Endothelial cell of umbilical vein (primary cell): ENCODE data around the gene SLC5A11. TPM values are rescaled to one million over a fixed set of nuclear protein-coding genes. Genes with fewer than 3 reads are reported as not detected.

ENCODE experiments used
- BruUV-seq: library from RNA; stranded (reverse); fragments of 400-500 nt; replicated peaks from 2 replicates; lab custom pipeline; 2021; lab: Mats Ljungman, UMichigan
- CTCF ChIA-PET: fragments of 300-600, 350-600 bp; sonication (Branson Sonifier 250); formaldehyde crosslinking; loops from one replicate; lab custom pipeline; 2021; ENCODE audit warnings: antibody characterized with exemption, inconsistent platforms; lab: Charles Lee
- POLR2A ChIA-PET: fragments of 300-600, 350-600 bp; sonication (Branson Sonifier 250); formaldehyde crosslinking; loops from one replicate; lab custom pipeline; 2021; ENCODE audit warnings: antibody characterized with exemption, inconsistent platforms; lab: Charles Lee
- DNase-seq: peaks from one replicate; pipeline ENCODE4 v3.0.0-alpha.2; 2011; ENCODE audit warnings: low read depth, low spot score
- FAIRE-seq: peaks from 2 replicates; lab custom pipeline; 2011; peaks lifted over from hg19 to GRCh38; lab: Jason Lieb, UNC
- H2AFZ ChIP-seq: 2 replicates; pipeline ENCODE4 v1.6.0; 2012; ENCODE audit warnings: low read depth, low read length, control low read depth, inconsistent platforms
- H3K27ac ChIP-seq: 2 replicates; pipeline ENCODE4 v1.5.1; 2011; ENCODE audit warnings: low read depth, mild to moderate bottlenecking, control low read depth, low read length, moderate library complexity; ENCODE audit not compliant: insufficient read depth
- H3K27me3 ChIP-seq, 2 experiments: 2 replicates each; pipeline versions ENCODE4 v1.6.0 to v1.6.1; 2011; ENCODE audit warnings: low read length in 2 of 2, mixed read lengths in 1 of 2; ENCODE audit not compliant: control insufficient read depth in 2 of 2, insufficient read depth in 2 of 2
- H3K36me3 ChIP-seq, 2 experiments: 2 replicates in 1 of 2; 3 replicates in 1 of 2; pipeline ENCODE4 v1.5.1; 2011; ENCODE audit warnings: low read length in 2 of 2, mild to moderate bottlenecking in 1 of 2, moderate library complexity in 1 of 2; ENCODE audit not compliant: control insufficient read depth in 2 of 2, insufficient read depth in 2 of 2; ENCODE audit errors: extremely low read depth in 1 of 2
- H3K4me1 ChIP-seq: 3 replicates; pipeline ENCODE4 v1.5.1; 2011; ENCODE audit warnings: mild to moderate bottlenecking, low read length; ENCODE audit not compliant: control insufficient read depth, insufficient read depth; ENCODE audit errors: extremely low read depth
- H3K4me2 ChIP-seq: 2 replicates; pipeline ENCODE4 v1.6.1; 2011; ENCODE audit warnings: low read length, control low read depth, mixed read lengths; ENCODE audit not compliant: insufficient read depth
- H3K4me3 ChIP-seq, 3 experiments: fragments of 200-600 bp in 1 of 3; sonication (generic), shearing (Covaris generic) in 1 of 3; replicated peaks in 1 of 3; 2 replicates each; pipeline ENCODE4 v1.5.1; 2011 to 2016; ENCODE audit warnings: control low read depth in 3 of 3, low read length in 3 of 3, mild to moderate bottlenecking in 2 of 3, inconsistent platforms in 1 of 3, low read depth in 1 of 3, moderate library complexity in 1 of 3; ENCODE audit not compliant: insufficient read depth in 1 of 3
- H3K79me2 ChIP-seq: 2 replicates; pipeline ENCODE4 v1.6.0; 2012; ENCODE audit warnings: low read length, inconsistent platforms; ENCODE audit not compliant: control insufficient read depth, insufficient read depth
- H3K9ac ChIP-seq: replicated peaks from 2 replicates; pipeline ENCODE3; 2011; ENCODE audit warnings: low read length, control low read depth; ENCODE audit not compliant: insufficient read depth; ENCODE audit errors: extremely low read depth
- H3K9me1 ChIP-seq: replicated peaks from 3 replicates; pipeline ENCODE4 v1.6.0; 2011; ENCODE audit warnings: mild to moderate bottlenecking, low read length; ENCODE audit not compliant: control insufficient read depth, insufficient read depth; ENCODE audit errors: extremely low read depth
- H3K9me3 ChIP-seq: replicated peaks from 2 replicates; pipeline ENCODE4 v1.5.1; 2012; ENCODE audit warnings: low read length, inconsistent platforms; ENCODE audit not compliant: control insufficient read depth, insufficient read depth
- H4K20me1 ChIP-seq: replicated peaks from 2 replicates; pipeline ENCODE3; 2011; ENCODE audit warnings: mild to moderate bottlenecking, low read length; ENCODE audit not compliant: control insufficient read depth, insufficient read depth; ENCODE audit errors: extremely low read depth
- CTCF ChIP-seq, 2 donors: IDR thresholded peaks; 1 replicate in 1 of 2; 2 replicates in 1 of 2; pipeline ENCODE4 v1.5.1; 2011; ENCODE audit warnings: low read length in 2 of 2, mild to moderate bottlenecking in 2 of 2, moderate library complexity in 2 of 2, control low read depth in 1 of 2, inconsistent platforms in 1 of 2, low read depth in 1 of 2; ENCODE audit not compliant: insufficient read depth in 1 of 2; ENCODE audit errors: extremely low read depth in 1 of 2
- EZH2 ChIP-seq: IDR thresholded peaks from 2 replicates; pipeline ENCODE4 v1.6.1; 2012; ENCODE audit warnings: borderline replicate concordance, low read depth, mild to moderate bottlenecking, moderate library complexity, low read length, inconsistent platforms; ENCODE audit not compliant: severe bottlenecking
- FOS ChIP-seq: IDR thresholded peaks from 2 replicates; pipeline ENCODE4 v1.6.1; 2011; ENCODE audit warnings: mild to moderate bottlenecking, low read length, moderate library complexity, borderline replicate concordance; ENCODE audit not compliant: insufficient read depth
- GATA2 ChIP-seq: IDR thresholded peaks from 2 replicates; pipeline ENCODE4 v1.7.0; 2011; ENCODE audit warnings: low read depth, mild to moderate bottlenecking, moderate library complexity, mixed read lengths, low read length; ENCODE audit not compliant: insufficient read length, insufficient read depth
- JUN ChIP-seq: IDR thresholded peaks from 2 replicates; pipeline ENCODE4 v1.6.1; 2011; ENCODE audit warnings: borderline replicate concordance, low read depth; ENCODE audit not compliant: insufficient read length, insufficient read depth
- MYC ChIP-seq: IDR thresholded peaks from one replicate; pipeline ENCODE4 v1.6.1; 2011; ENCODE audit warnings: mild to moderate bottlenecking, low read depth, low read length
- POLR2A ChIP-seq: IDR thresholded peaks from 2 replicates; pipeline ENCODE4 v1.6.1; 2012; ENCODE audit warnings: low read depth, mild to moderate bottlenecking, control low read depth, low read length
- POLR2AphosphoS5 ChIP-seq: IDR thresholded peaks from 2 replicates; pipeline ENCODE4 v1.6.1; 2012; ENCODE audit warnings: low read depth, mild to moderate bottlenecking, control low read depth, low read length, moderate library complexity; ENCODE audit not compliant: insufficient read depth
- dilution Hi-C: fragments of 300-500 bp; cut with MboI; formaldehyde crosslinking; loops from one replicate; pipeline ENCODE4 v1.15.0; 2019; ENCODE audit warnings: low sequenced_read_pairs; ENCODE audit not compliant: extremely low pct_ligation_motif_present
- intact Hi-C: fragments of 100-400 bp; cut with micrococcal nuclease; formaldehyde crosslinking; loops from one replicate; pipeline ENCODE4 v1.10.0; 2022
- polyA plus RNA-seq, 4 experiments: library from polyadenylated mRNA; depleted of rRNA in 3 of 4; stranded (reverse) in 3 of 4; unstranded in 1 of 4; fragments of >200 nt; gene quantifications; 2 replicates each; pipeline versions ENCODE4 v1.2.1 to v1.2.3, GENCODE V29; 2011 to 2012; ENCODE audit warnings: missing spikeins in 1 of 4
- total RNA-seq: library from RNA; stranded (reverse); gene quantifications from 2 replicates; pipeline ENCODE4 v1.2.3, GENCODE V29; 2021
- TF ChIP-seq, protein P1 (sequence below): IDR thresholded peaks from 2 replicates; pipeline ENCODE4 v1.6.1; 2011; ENCODE audit not compliant: insufficient read depth, insufficient read length

The SLC5A11 gene
- total and polyA plus RNA-seq, 2 donors (not counting 3 experiments of a cell fraction or from before 2014, with no cell fraction given) = 0.12 TPM; not detected in 1

DNA sequence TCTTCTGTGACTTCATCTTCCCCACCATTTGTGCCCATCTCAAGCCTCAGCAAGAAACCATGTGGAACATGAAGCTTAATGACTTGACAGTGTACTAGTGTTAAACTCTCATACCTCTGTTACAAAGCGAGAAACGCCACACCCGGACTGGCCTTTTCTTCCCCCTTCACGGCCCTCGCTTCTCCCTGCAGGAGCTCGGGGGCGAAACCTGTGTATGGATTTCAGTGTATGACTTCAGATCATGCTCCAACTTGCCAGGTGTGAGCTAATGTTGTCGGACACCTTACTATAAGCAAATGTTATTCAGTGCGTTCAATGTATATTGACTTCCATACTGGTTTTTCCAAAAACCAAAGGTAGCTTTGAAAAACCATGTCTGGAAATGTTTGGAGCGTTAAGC lies 20.1 kb upstream of the SLC5A11 start:
- ChIA-PET CTCF (interaction anchor here (0.6 to 2.0 kb wide), 3 partner anchors 9 to 95 kb away, joined by 3 to 9 read pairs (median 4); no protein-coding TSS in a partner anchor), POLR2A (no interaction called here)
- no peak for FAIRE-seq
- Histone ChIP-seq H3K9me1 (no peaks in the 10 kb centered on the region), H3K27me3 (no peaks in the 10 kb centered on the region), H2AFZ (no peak overlapping the region), H3K36me3 (peaks cover 13 to 37% of the 10 kb centered on the region in 2 experiments), H3K4me3 (no peak overlapping the region), H3K9ac (no peak overlapping the region), H3K4me2 (no peak overlapping the region), H3K79me2 (no peaks in the 10 kb centered on the region), H3K27ac (no peak overlapping the region), H3K4me1 (no peaks in the 10 kb centered on the region), H3K9me3 (no peaks in the 10 kb centered on the region), H4K20me1 (no peaks in the 10 kb centered on the region)
- TF ChIP-seq, protein P1, sequence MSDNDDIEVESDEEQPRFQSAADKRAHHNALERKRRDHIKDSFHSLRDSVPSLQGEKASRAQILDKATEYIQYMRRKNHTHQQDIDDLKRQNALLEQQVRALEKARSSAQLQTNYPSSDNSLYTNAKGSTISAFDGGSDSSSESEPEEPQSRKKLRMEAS = no peak
- TF ChIP-seq CTCF (IDR thresholded peaks at IDR 0.05; ENCODE audit: extremely low read depth in 1 of 2, insufficient read depth in 1 of 2, low read depth in 1 of 2, low read length in 2 of 2) = no peak
- intact Hi-C loops = no loop called here
- DNase-seq = no peak
- dilution Hi-C loops = no loop called here
- no TSS peak for BruUV-seq

DNA sequence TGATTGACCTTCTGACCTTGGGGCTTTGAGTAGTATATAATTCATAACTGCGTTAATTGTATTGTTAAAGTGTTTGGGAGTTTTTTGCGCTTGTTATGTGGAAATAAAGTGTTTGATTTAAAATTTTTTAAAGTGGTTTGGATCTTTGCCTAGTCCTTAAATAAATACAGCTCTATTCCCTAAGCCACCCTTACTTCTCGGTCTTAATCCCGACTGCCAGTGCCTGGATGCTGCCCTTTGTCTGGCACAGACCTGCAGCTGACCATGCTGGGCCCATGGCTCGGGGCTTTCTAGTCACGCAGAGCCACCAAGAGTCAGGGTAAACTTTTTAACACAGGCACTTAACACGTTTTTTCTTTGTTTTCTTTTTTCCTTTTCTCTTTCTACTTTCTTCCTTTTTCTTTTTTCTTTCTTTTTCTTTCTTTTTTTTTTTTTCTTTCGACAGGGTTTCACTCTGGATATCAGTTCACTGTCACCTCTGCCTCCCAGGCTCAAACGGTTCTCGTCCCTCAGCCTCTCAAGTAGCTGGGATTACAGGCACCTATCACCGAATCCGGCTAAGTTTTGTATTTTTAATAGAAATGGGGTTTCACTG lies 19.6 kb upstream of the SLC5A11 start:
- ChIA-PET CTCF (interaction anchor here (0.6 to 2.0 kb wide), 3 partner anchors 9 to 95 kb away, joined by 3 to 9 read pairs (median 4); no protein-coding TSS in a partner anchor), POLR2A (no interaction called here)
- Histone ChIP-seq H3K27me3 (no peaks in the 10 kb centered on the region), H3K4me3 (no peak overlapping the region), H3K9ac (no peak overlapping the region), H3K36me3 (peaks cover 13 to 34% of the 10 kb centered on the region in 2 experiments), H3K4me1 (no peaks in the 10 kb centered on the region), H3K27ac (no peak overlapping the region), H4K20me1 (no peaks in the 10 kb centered on the region), H3K79me2 (no peaks in the 10 kb centered on the region), H3K4me2 (no peak overlapping the region), H3K9me3 (no peaks in the 10 kb centered on the region), H3K9me1 (no peaks in the 10 kb centered on the region), H2AFZ (no peak overlapping the region)
- dilution Hi-C loops = no loop called here
- TF ChIP-seq CTCF (IDR thresholded peaks at IDR 0.05; ENCODE audit: extremely low read depth in 1 of 2, insufficient read depth in 1 of 2, low read depth in 1 of 2, low read length in 2 of 2) (no peak), EZH2 (no peak), POLR2AphosphoS5 (no peak), FOS (no peak), GATA2 (no peak), POLR2A (no peak), MYC (no peak), JUN (no peak)
- TF ChIP-seq, protein P1 = no peak
- no peak for FAIRE-seq
- DNase-seq = no peak
- intact Hi-C loops = no loop called here
- no TSS peak for BruUV-seq
